SK-N-SH (cell line): ENCODE data around the gene KIF3B. TPM values are rescaled to one million over a fixed set of nuclear protein-coding genes. Genes with fewer than 3 reads are reported as not detected.

Source experiments
- CTCF ChIA-PET: fragments of 300-600, 350-600 bp; formaldehyde crosslinking; extraction: SDS; loops from one replicate; lab custom pipeline; 2021; lab: Yijun Ruan, JAX
- POLR2A ChIA-PET: fragments of 350-600 bp; sonication (Branson Sonifier 250); formaldehyde crosslinking; extraction: SDS; loops from one replicate; lab custom pipeline; 2020; ENCODE audit warnings: antibody characterized with exemption, inconsistent platforms; lab: Yijun Ruan, JAX
- DNase-seq: peaks from one replicate; pipeline ENCODE4 v3.0.0; 2012
- H2AFZ ChIP-seq: fragments of 200-600 bp; sonication (generic); 2 replicates; pipeline ENCODE4 v1.8.1; 2016; ENCODE audit warnings: antibody characterized with exemption, mild to moderate bottlenecking, low read depth
- H3F3A ChIP-seq: fragments of 200-600 bp; sonication (generic); replicated peaks from 2 replicates; pipeline ENCODE3; 2016; ENCODE audit warnings: antibody characterized with exemption, mild to moderate bottlenecking; ENCODE audit not compliant: insufficient read depth
- H3K27ac ChIP-seq, 2 experiments: fragments of 200-500 bp in 1 of 2; fragments of 200-600 bp in 1 of 2; sonication (Bioruptor generic) in 1 of 2; sonication (generic), shearing (Covaris generic) in 1 of 2; 2 replicates each; pipeline versions ENCODE4 v1.5.1 to v1.6.1; 2014 to 2016; ENCODE audit warnings: low read depth in 2 of 2, inconsistent platforms in 1 of 2, low read length in 1 of 2, mild to moderate bottlenecking in 1 of 2, mixed read lengths in 1 of 2
- H3K27me3 ChIP-seq: fragments of 200-600 bp; sonication (generic), shearing (Covaris generic); 2 replicates; pipeline ENCODE4 v1.6.1; 2016; ENCODE audit warnings: mixed run types; ENCODE audit not compliant: insufficient read depth
- H3K36me3 ChIP-seq, 2 experiments: fragments of 200-500 bp in 1 of 2; fragments of 200-600 bp in 1 of 2; sonication (Bioruptor generic) in 1 of 2; sonication (generic) in 1 of 2; replicated peaks in 1 of 2; 2 replicates each; pipeline versions ENCODE3 to v1.5.1; 2014 to 2016; ENCODE audit warnings: low read length in 1 of 2, mild to moderate bottlenecking in 1 of 2; ENCODE audit not compliant: insufficient read depth in 2 of 2, control insufficient read depth in 1 of 2
- H3K4me1 ChIP-seq, 2 experiments: fragments of 200-500 bp in 1 of 2; fragments of 200-600 bp in 1 of 2; sonication (Bioruptor generic) in 1 of 2; sonication (generic), shearing (Covaris generic) in 1 of 2; 2 replicates each; pipeline versions ENCODE4 v1.5.1 to v1.6.1; 2014 to 2016; ENCODE audit warnings: low read depth in 1 of 2, low read length in 1 of 2, mixed run types in 1 of 2; ENCODE audit not compliant: insufficient read depth in 2 of 2, control insufficient read depth in 1 of 2
- H3K4me2 ChIP-seq: fragments of 200-600 bp; sonication (generic), shearing (Covaris generic); 2 replicates; pipeline ENCODE4 v1.6.1; 2017; ENCODE audit warnings: mixed run types
- H3K4me3 ChIP-seq, 2 experiments: fragments of 200-500 bp in 1 of 2; fragments of 200-600 bp in 1 of 2; sonication (Bioruptor generic) in 1 of 2; sonication (generic), shearing (Covaris generic) in 1 of 2; 2 replicates each; pipeline versions ENCODE4 v1.5.1 to v1.8.1; 2014 to 2016; ENCODE audit warnings: low read depth in 2 of 2, inconsistent platforms in 1 of 2, low read length in 1 of 2, mild to moderate bottlenecking in 1 of 2, mixed read lengths in 1 of 2, moderate library complexity in 1 of 2
- H3K79me2 ChIP-seq: fragments of 200-600 bp; sonication (generic); 2 replicates; pipeline ENCODE4 v1.8.1; 2017; ENCODE audit warnings: mild to moderate bottlenecking; ENCODE audit not compliant: insufficient read depth
- H3K9ac ChIP-seq: fragments of 200-600 bp; sonication (generic); 2 replicates; pipeline ENCODE4 v1.6.1; 2017; ENCODE audit warnings: mixed run types
- H3K9me2 ChIP-seq: fragments of 200-600 bp; sonication (generic); 2 replicates; pipeline ENCODE4 v1.6.1; 2017; ENCODE audit warnings: mixed run types
- H3K9me3 ChIP-seq: fragments of 200-600 bp; sonication (generic); 2 replicates; pipeline ENCODE4 v1.6.1; 2017; ENCODE audit warnings: mixed run types, mild to moderate bottlenecking, moderate library complexity
- H4K20me1 ChIP-seq: fragments of 200-600 bp; sonication (generic); 2 replicates; pipeline ENCODE4 v1.6.1; 2017; ENCODE audit warnings: mild to moderate bottlenecking, mixed run types; ENCODE audit not compliant: insufficient read depth
- ELF1 ChIP-seq: IDR thresholded peaks from 2 replicates; pipeline ENCODE4 v1.4.0; 2012
- EP300 ChIP-seq, 2 experiments: IDR thresholded peaks; 2 replicates each; pipeline versions ENCODE4 v1.4.0 to v1.6.1; 2012; ENCODE audit warnings: borderline replicate concordance in 1 of 2, low read depth in 1 of 2, low read length in 1 of 2
- GABPA ChIP-seq: IDR thresholded peaks from 2 replicates; pipeline ENCODE4 v1.4.0; 2012; ENCODE audit warnings: low read depth, mild to moderate bottlenecking
- MAX ChIP-seq: IDR thresholded peaks from 2 replicates; pipeline ENCODE4 v1.4.0; 2012; ENCODE audit warnings: low read depth
- NFIC ChIP-seq: IDR thresholded peaks from 2 replicates; pipeline ENCODE4 v1.4.0; 2012; ENCODE audit warnings: borderline replicate concordance
- NRF1 ChIP-seq: IDR thresholded peaks from 2 replicates; pipeline ENCODE4 v1.6.1; 2012; ENCODE audit warnings: low read depth, mild to moderate bottlenecking, low read length
- RCOR1 ChIP-seq: fragments of 150-350 bp; IDR thresholded peaks from 2 replicates; pipeline ENCODE4 v1.6.1; 2017; ENCODE audit warnings: antibody characterized with exemption, low read length
- RFX5 ChIP-seq: IDR thresholded peaks from 2 replicates; pipeline ENCODE4 v1.6.1; 2012; ENCODE audit warnings: mild to moderate bottlenecking, improper control_type of control experiment, low read length
- SMC3 ChIP-seq: IDR thresholded peaks from 2 replicates; pipeline ENCODE4 v1.6.1; 2012; ENCODE audit warnings: low read depth, low read length, improper control_type of control experiment
- TAF1 ChIP-seq: IDR thresholded peaks from 2 replicates; pipeline ENCODE4 v1.6.1; 2012; ENCODE audit warnings: low read depth, mild to moderate bottlenecking, low read length, moderate library complexity, borderline replicate concordance
- TCF12 ChIP-seq: IDR thresholded peaks from 2 replicates; pipeline ENCODE4 v1.4.0; 2012
- TEAD4 ChIP-seq: IDR thresholded peaks from 2 replicates; pipeline ENCODE4 v1.4.0; 2012; ENCODE audit warnings: mild to moderate bottlenecking, borderline replicate concordance; ENCODE audit not compliant: insufficient read depth
- YY1 ChIP-seq: IDR thresholded peaks from 2 replicates; pipeline ENCODE4 v1.4.0; 2012; ENCODE audit warnings: low read depth, mild to moderate bottlenecking
- WGBS: methylation state at CpG from one replicate; pipeline ENCODE4 v1.1.6; 2017; ENCODE audit warnings: low lambda C conversion rate; 5-methylcytosine and 5-hydroxymethylcytosine counted together
- polyA plus RNA-seq, 3 experiments: library from polyadenylated mRNA; depleted of rRNA; stranded (reverse); fragments of >200 nt; gene quantifications; 2 replicates each; pipeline ENCODE4 v1.2.3, GENCODE V29; 2012
- TF ChIP-seq, protein P1 (sequence below): IDR thresholded peaks from 2 replicates; pipeline ENCODE4 v1.6.1; 2012; ENCODE audit warnings: mild to moderate bottlenecking, low read depth, low read length, moderate library complexity
- TF ChIP-seq, protein P2 (sequence below): fragments of 150-350 bp; IDR thresholded peaks from 2 replicates; pipeline ENCODE4 v1.6.1; 2017; ENCODE audit warnings: antibody characterized with exemption, low read length, low read depth, borderline replicate concordance
- TF ChIP-seq, protein P3 (sequence below): IDR thresholded peaks from 2 replicates; pipeline ENCODE4 v1.4.0; 2012; ENCODE audit warnings: low read depth, borderline replicate concordance

Gene KIF3B
- polyA plus RNA-seq, 1 of the 3 experiments (the other 2 are of a cell fraction), result 18.6 TPM

DNA sequence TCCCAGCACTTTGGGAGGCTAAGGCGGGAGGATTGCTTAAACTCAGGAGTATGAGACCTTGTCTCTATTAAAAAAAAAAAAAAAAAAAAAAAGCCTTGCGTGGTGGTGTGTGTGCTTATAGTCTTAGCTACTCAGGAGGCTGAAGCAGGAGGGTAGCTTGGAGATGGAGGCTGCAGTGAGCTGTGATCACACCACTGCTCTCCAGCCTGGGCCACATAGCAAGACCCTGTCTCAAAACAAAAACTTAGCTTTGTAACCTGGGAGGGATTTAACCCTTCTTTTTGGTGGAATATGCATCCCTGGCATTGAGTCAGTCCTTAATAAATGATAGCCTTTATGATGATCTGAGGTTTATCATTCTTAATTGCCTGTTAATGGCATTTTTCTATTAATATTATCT lies 93.4 kb downstream of the KIF3B start:
- no peak overlapping the region for H2AFZ ChIP-seq

More for the DNA sequence above, 93.4 kb downstream of the KIF3B start:
- no peak overlapping the region for H3K27ac ChIP-seq
- peaks cover 25 to 62% of the 10 kb centered on the region in 2 experiments for H3K36me3 ChIP-seq
- no peaks in the 10 kb centered on the region for H3K27me3 ChIP-seq
- H3K9me3 ChIP-seq, result no peaks in the 10 kb centered on the region
- H3K79me2 ChIP-seq, result peaks cover 100% of the 10 kb centered on the region
- ChIA-PET POLR2A (interaction anchor here (0.6 to 0.9 kb wide), 2 partner anchors 12 to 181 kb away, joined by 3 read pairs; no protein-coding TSS in a partner anchor), CTCF (no interaction called here)
- peaks cover 0 to 20% of the 10 kb centered on the region in 2 experiments; a peak in 1 of 4 replicates for H3K4me1 ChIP-seq
- H3K9ac ChIP-seq, result no peak overlapping the region
- peaks cover 57% of the 10 kb centered on the region for H4K20me1 ChIP-seq
- H3F3A ChIP-seq, result peaks cover 19% of the 10 kb centered on the region
- H3K4me2 ChIP-seq, result no peak overlapping the region
- 96% methylated on average over 2 of the region's 2 CpGs for WGBS
- TF ChIP-seq TEAD4, result no peak
- TF ChIP-seq, protein P1, sequence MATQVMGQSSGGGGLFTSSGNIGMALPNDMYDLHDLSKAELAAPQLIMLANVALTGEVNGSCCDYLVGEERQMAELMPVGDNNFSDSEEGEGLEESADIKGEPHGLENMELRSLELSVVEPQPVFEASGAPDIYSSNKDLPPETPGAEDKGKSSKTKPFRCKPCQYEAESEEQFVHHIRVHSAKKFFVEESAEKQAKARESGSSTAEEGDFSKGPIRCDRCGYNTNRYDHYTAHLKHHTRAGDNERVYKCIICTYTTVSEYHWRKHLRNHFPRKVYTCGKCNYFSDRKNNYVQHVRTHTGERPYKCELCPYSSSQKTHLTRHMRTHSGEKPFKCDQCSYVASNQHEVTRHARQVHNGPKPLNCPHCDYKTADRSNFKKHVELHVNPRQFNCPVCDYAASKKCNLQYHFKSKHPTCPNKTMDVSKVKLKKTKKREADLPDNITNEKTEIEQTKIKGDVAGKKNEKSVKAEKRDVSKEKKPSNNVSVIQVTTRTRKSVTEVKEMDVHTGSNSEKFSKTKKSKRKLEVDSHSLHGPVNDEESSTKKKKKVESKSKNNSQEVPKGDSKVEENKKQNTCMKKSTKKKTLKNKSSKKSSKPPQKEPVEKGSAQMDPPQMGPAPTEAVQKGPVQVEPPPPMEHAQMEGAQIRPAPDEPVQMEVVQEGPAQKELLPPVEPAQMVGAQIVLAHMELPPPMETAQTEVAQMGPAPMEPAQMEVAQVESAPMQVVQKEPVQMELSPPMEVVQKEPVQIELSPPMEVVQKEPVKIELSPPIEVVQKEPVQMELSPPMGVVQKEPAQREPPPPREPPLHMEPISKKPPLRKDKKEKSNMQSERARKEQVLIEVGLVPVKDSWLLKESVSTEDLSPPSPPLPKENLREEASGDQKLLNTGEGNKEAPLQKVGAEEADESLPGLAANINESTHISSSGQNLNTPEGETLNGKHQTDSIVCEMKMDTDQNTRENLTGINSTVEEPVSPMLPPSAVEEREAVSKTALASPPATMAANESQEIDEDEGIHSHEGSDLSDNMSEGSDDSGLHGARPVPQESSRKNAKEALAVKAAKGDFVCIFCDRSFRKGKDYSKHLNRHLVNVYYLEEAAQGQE, result no peak
- no peak for TF ChIP-seq RFX5
- TF ChIP-seq TCF12, result no peak
- TF ChIP-seq RCOR1, result no peak
- TF ChIP-seq YY1, result no peak
- TF ChIP-seq MAX, result no peak
- TF ChIP-seq GABPA, result no peak
- no peak for TF ChIP-seq SMC3
- TF ChIP-seq EP300 (IDR thresholded peaks at IDR 0.05; ENCODE audit: borderline replicate concordance in 1 of 2, low read depth in 1 of 2, low read length in 1 of 2), result no peak
- no peak for TF ChIP-seq NFIC
- TF ChIP-seq, protein P2, sequence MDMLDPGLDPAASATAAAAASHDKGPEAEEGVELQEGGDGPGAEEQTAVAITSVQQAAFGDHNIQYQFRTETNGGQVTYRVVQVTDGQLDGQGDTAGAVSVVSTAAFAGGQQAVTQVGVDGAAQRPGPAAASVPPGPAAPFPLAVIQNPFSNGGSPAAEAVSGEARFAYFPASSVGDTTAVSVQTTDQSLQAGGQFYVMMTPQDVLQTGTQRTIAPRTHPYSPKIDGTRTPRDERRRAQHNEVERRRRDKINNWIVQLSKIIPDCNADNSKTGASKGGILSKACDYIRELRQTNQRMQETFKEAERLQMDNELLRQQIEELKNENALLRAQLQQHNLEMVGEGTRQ, result no peak
- TF ChIP-seq TAF1, result no peak
- no peak for TF ChIP-seq ELF1
- no peak for TF ChIP-seq NRF1
- TF ChIP-seq, protein P3, sequence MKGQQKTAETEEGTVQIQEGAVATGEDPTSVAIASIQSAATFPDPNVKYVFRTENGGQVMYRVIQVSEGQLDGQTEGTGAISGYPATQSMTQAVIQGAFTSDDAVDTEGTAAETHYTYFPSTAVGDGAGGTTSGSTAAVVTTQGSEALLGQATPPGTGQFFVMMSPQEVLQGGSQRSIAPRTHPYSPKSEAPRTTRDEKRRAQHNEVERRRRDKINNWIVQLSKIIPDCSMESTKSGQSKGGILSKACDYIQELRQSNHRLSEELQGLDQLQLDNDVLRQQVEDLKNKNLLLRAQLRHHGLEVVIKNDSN, result no peak
- no peak overlapping the region for H3K4me3 ChIP-seq
- H3K9me2 ChIP-seq, result no peaks in the 10 kb centered on the region
- DNase-seq, result no peak
